DMS79 (cell line): Measurements from ENCODE around the gene TAF1.
"Not testable (repeated sequence)": the region's sequence is repeated elsewhere in the genome, so short reads cannot be mapped to it uniquely, and the experiment has no call there.

Experiments
- DNase-seq: peaks from one replicate; lab custom pipeline; 2025; lab: John Stamatoyannopoulos, UW

TAF1 gene

GRCh38 chrX:71510161-71510560 lies 144.0 kb downstream of the TAF1 start:
- DNase-seq, result no peak

DNA sequence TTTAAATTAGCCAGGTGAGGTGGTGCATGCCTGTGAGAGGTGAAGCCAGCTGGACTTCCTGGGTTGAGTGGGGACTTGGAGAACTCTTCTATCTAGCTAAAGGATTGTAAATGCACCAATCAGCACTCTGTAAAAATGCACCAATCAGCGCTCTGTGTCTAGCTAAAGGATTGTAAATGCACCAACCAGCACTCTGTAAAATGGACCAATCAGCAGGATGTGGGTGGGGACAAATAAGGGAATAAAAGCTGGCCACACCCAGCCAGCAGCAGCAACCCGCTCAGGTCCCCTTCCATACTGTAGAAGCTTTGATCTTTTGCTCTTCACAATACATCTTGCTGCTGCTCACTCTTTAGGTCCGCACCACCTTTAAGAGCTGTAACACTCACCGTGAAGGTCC lies 147.6 kb downstream of the TAF1 start:
- DNase-seq, result not testable (repeated sequence)

GRCh38 chrX:71514367-71515037 lies 148.3 kb downstream of the TAF1 start:
- no peak for DNase-seq

DNA sequence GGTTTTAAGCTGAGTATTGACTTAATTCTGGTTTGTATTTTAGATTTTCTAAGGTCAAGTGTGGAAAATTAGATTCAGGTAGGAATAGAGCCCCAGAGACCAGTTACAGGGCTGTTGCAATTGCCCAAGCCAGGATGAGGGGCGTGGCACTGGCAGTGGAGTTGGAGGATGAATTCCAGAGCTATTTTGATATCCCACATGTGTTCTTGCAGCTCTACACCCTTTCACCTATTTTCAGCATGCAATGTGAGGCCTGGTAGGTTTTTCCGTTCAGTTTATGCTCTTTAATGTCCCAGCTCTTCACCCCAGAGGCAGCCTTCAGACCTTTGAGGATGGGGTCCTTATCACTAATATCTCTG lies 148.9 kb downstream of the TAF1 start:
- DNase-seq, result no peak
